ENCODE data around the gene TMEM132E. TPM values are rescaled to one million over a fixed set of nuclear protein-coding genes. Genes with fewer than 3 reads are reported as not detected.
A peak's percentile ranks its signal among the peaks of the same experiment; 100 is the strongest.

TMEM132E gene
- total and polyA plus RNA-seq, 9 donors = 0.08 to 0.40 (median 0.20) TPM; not detected in 2

- intact Hi-C loops (cut with DNase I) = loop anchor here in 3 of 4 donors (5.0 to 10.0 kb wide), 2 partner anchors 212 to 215 kb away; no protein-coding TSS in a partner anchor
- no peak for DNase-seq
- Histone ChIP-seq H3K36me3 (no peaks in the 10 kb centered on the region), H3K4me3 (no peak overlapping the region), H3K9me3 (no peaks in the 10 kb centered on the region), H3K27ac (no peak overlapping the region), H3K27me3 (no peaks in the 10 kb centered on the region), H3K4me1 (ENCODE audit: insufficient read depth) (no peaks in the 10 kb centered on the region)
- WGBS, 3 donors = 72 to 85% (median 73%) methylated on average over 9 to 20 of the region's 20 CpGs
- TF ChIP-seq EP300 (IDR thresholded peaks at IDR 0.05) (no peak), POLR2A (IDR thresholded peaks at IDR 0.05) (no peak), CTCF (IDR thresholded peaks at IDR 0.05) (no peak)
Observed at GRCh38 chr17:34637041-34637547, 57.7 kb downstream of the TMEM132E start.

- 12 to 21% (median 20%) methylated on average over 30 to 73 of the region's 73 CpGs for WGBS, 3 donors
- Histone ChIP-seq H3K4me3 (peak overlapping the region; percentile 1), H3K27me3 (no peaks in the 10 kb centered on the region)
Observed at GRCh38 chr17:34637548-34638525, 58.5 kb downstream of the TMEM132E start.

GRCh38 chr17:34638526-34639260 lies 59.3 kb downstream of the TMEM132E start:
- Histone ChIP-seq H3K4me1 (ENCODE audit: insufficient read depth) (no peaks in the 10 kb centered on the region), H3K4me3 (no peak overlapping the region), H3K9me3 (no peaks in the 10 kb centered on the region), H3K36me3 (no peaks in the 10 kb centered on the region), H3K27me3 (no peaks in the 10 kb centered on the region), H3K27ac (no peak overlapping the region)
- DNase-seq = no peak
- WGBS, 3 donors = 35 to 54% (median 43%) methylated on average over 16 to 17 of the region's 17 CpGs
- TF ChIP-seq CTCF (IDR thresholded peaks at IDR 0.05) (no peak), POLR2A (IDR thresholded peaks at IDR 0.05) (no peak), EP300 (IDR thresholded peaks at IDR 0.05) (no peak)
- intact Hi-C loops (cut with DNase I) = loop anchor here in 3 of 4 donors (5.0 to 10.0 kb wide), 2 partner anchors 214 to 216 kb away; no protein-coding TSS in a partner anchor

More at GRCh38 chr17:34637548-34638525, 58.5 kb downstream of the TMEM132E start:
- Histone ChIP-seq H3K9me3 (no peaks in the 10 kb centered on the region), H3K27ac (no peak overlapping the region), H3K4me1 (ENCODE audit: insufficient read depth) (no peaks in the 10 kb centered on the region), H3K36me3 (no peaks in the 10 kb centered on the region)
- intact Hi-C loops (cut with DNase I) = loop anchor here in 3 of 4 donors (5.0 to 10.0 kb wide), 2 partner anchors 213 to 216 kb away; no protein-coding TSS in a partner anchor
- peak; percentile 42 to 81 (median 74) for DNase-seq
- TF ChIP-seq POLR2A (IDR thresholded peaks at IDR 0.05) = no peak
- TF ChIP-seq EP300 (IDR thresholded peaks at IDR 0.05) = no peak
- TF ChIP-seq CTCF (IDR thresholded peaks at IDR 0.05) = peak; percentile 37 to 73 (median 62)
